HFFc6 (cell line): ENCODE measurements around the gene HCN2. TPM values are rescaled to one million over a fixed set of nuclear protein-coding genes. Genes with fewer than 3 reads are reported as not detected.

Experiments used
- DNase-seq: peaks from one replicate; pipeline ENCODE4 v3.0.0-alpha.2; 2018
- H3K27ac Mint-ChIP-seq: 2 replicates; pipeline ENCODE4 v1.8.0; 2020; ENCODE audit warnings: mild to moderate bottlenecking, mixed read lengths
- H3K27me3 Mint-ChIP-seq: 2 replicates; pipeline ENCODE4 v1.8.0; 2021; ENCODE audit warnings: mild to moderate bottlenecking, moderate library complexity, mixed read lengths; ENCODE audit not compliant: insufficient read depth
- H3K36me3 Mint-ChIP-seq: 2 replicates; pipeline ENCODE4 v1.8.0; 2021; ENCODE audit warnings: low read depth, mixed read lengths
- H3K4me1 Mint-ChIP-seq: 2 replicates; pipeline ENCODE4 v1.8.0; 2020; ENCODE audit warnings: low read depth, mixed read lengths
- H3K4me3 Mint-ChIP-seq: 2 replicates; pipeline ENCODE4 v1.8.0; 2020; ENCODE audit warnings: mild to moderate bottlenecking, moderate library complexity, mixed read lengths
- H3K9me3 Mint-ChIP-seq: 2 replicates; pipeline ENCODE4 v1.8.0; 2020; ENCODE audit warnings: mild to moderate bottlenecking, mixed read lengths
- CTCF ChIP-seq: fragments of 200-600 bp; sonication (generic); IDR thresholded peaks from 2 replicates; pipeline ENCODE4 v1.5.0; 2021; ENCODE audit warnings: antibody characterized with exemption, mild to moderate bottlenecking
- total RNA-seq, 6 experiments: library from RNA; stranded (reverse); fragmentation: NEBNext Ultra II Directional; extraction: Animal tissue kit (Norgen Biotek cat#: 25700); gene quantifications; 2 replicates in 1 of 6; 3 replicates in 5 of 6; pipeline ENCODE4 v1.2.3, GENCODE V29; 2021

The HCN2 gene
- total RNA-seq, 6 experiments from 2014 or later, result 2.8 to 3.6 (median 3.1) TPM

GRCh38 chr19:621819-622218 lies 32.1 kb downstream of the HCN2 start:
- H3K27me3 Mint-ChIP-seq, result no peaks in the 10 kb centered on the region; the same call in 1 of the 2 replicates
- no peak overlapping the region for H3K4me3 Mint-ChIP-seq
- no peak for DNase-seq
- peaks cover 11% of the 10 kb centered on the region for H3K36me3 Mint-ChIP-seq
- no peak for TF ChIP-seq CTCF
- H3K9me3 Mint-ChIP-seq, result no peaks in the 10 kb centered on the region
- H3K27ac Mint-ChIP-seq, result no peak overlapping the region
- peaks cover 16% of the 10 kb centered on the region for H3K4me1 Mint-ChIP-seq

GRCh38 chr19:622666-623065 lies 33.0 kb downstream of the HCN2 start:
- H3K27me3 Mint-ChIP-seq, result no peaks in the 10 kb centered on the region; the same call in 1 of the 2 replicates
- H3K4me1 Mint-ChIP-seq, result peaks cover 16% of the 10 kb centered on the region

GRCh38 chr19:623175-623916 lies 33.7 kb downstream of the HCN2 start:
- peak overlapping the region; percentile 89 for H3K27ac Mint-ChIP-seq
- H3K4me3 Mint-ChIP-seq, result peak overlapping the region; percentile 45
- no peaks in the 10 kb centered on the region for H3K9me3 Mint-ChIP-seq
- H3K36me3 Mint-ChIP-seq, result peaks cover 13% of the 10 kb centered on the region
- H3K4me1 Mint-ChIP-seq, result peaks cover 16% of the 10 kb centered on the region
- no peak for DNase-seq
- TF ChIP-seq CTCF, result no peak; the same call in 1 of the 2 replicates
- no peaks in the 10 kb centered on the region for H3K27me3 Mint-ChIP-seq

More at GRCh38 chr19:622666-623065, 33.0 kb downstream of the HCN2 start:
- DNase-seq, result no peak
- no peaks in the 10 kb centered on the region for H3K9me3 Mint-ChIP-seq
- TF ChIP-seq CTCF, result no peak
- no peak overlapping the region for H3K4me3 Mint-ChIP-seq
- no peak overlapping the region for H3K27ac Mint-ChIP-seq
- H3K36me3 Mint-ChIP-seq, result peaks cover 11% of the 10 kb centered on the region

GRCh38 chr19:623974-624373 lies 34.3 kb downstream of the HCN2 start:
- no peak for TF ChIP-seq CTCF
- peak; percentile 95 for DNase-seq
- peak overlapping the region; percentile 89 for H3K27ac Mint-ChIP-seq
- H3K9me3 Mint-ChIP-seq, result no peaks in the 10 kb centered on the region
- H3K36me3 Mint-ChIP-seq, result peaks cover 15% of the 10 kb centered on the region
- peaks cover 16% of the 10 kb centered on the region for H3K4me1 Mint-ChIP-seq
- H3K27me3 Mint-ChIP-seq, result no peaks in the 10 kb centered on the region
- H3K4me3 Mint-ChIP-seq, result peak overlapping the region; percentile 45

GRCh38 chr19:624433-625109 lies 34.9 kb downstream of the HCN2 start:
- H3K36me3 Mint-ChIP-seq, result peaks cover 16% of the 10 kb centered on the region
- H3K27me3 Mint-ChIP-seq, result no peaks in the 10 kb centered on the region
- H3K4me3 Mint-ChIP-seq, result peak overlapping the region; percentile 45
- TF ChIP-seq CTCF, result no peak
- no peak for DNase-seq
- H3K4me1 Mint-ChIP-seq, result peaks cover 16% of the 10 kb centered on the region
- no peaks in the 10 kb centered on the region for H3K9me3 Mint-ChIP-seq
- peak overlapping the region; percentile 89 for H3K27ac Mint-ChIP-seq
